Measurements from ENCODE around the gene MAPKBP1.
"Not testable (repeated sequence)": the region's sequence is repeated elsewhere in the genome, so short reads cannot be mapped to it uniquely, and the experiment has no call there.

The MAPKBP1 gene

GRCh38 chr15:41774062-41774881 is at the start of gene MAPKBP1:
TSS of gene MAPKBP1 (plus strand) at chr15:41774484. CDS start at chr15:41775276, 792 bp downstream.
- DNase-seq (ENCODE audit: low read depth) = peak; percentile 95

GRCh38 chr15:41727143-41727542 is 47.1 kb upstream of the MAPKBP1 start:
- DNase-seq (ENCODE audit: low read depth) = no peak

GRCh38 chr15:41728061-41728460 is 46.2 kb upstream of the MAPKBP1 start:
- DNase-seq (ENCODE audit: low read depth) = not testable (repeated sequence)

- DNase-seq (ENCODE audit: low read depth) = no peak
Observed at GRCh38 chr15:41730543-41730942, 43.7 kb upstream of the MAPKBP1 start.

GRCh38 chr15:41732483-41732882 is 41.8 kb upstream of the MAPKBP1 start:
- no peak for DNase-seq (ENCODE audit: low read depth)

GRCh38 chr15:41734079-41734478 is 40.2 kb upstream of the MAPKBP1 start:
- no peak for DNase-seq (ENCODE audit: low read depth)

- DNase-seq (ENCODE audit: low read depth) = no peak
Observed at GRCh38 chr15:41735046-41735445, 39.2 kb upstream of the MAPKBP1 start.

GRCh38 chr15:41735492-41735891 is 38.8 kb upstream of the MAPKBP1 start:
- DNase-seq (ENCODE audit: low read depth) = not testable (repeated sequence)

- no peak for DNase-seq (ENCODE audit: low read depth)
Observed at GRCh38 chr15:41746802-41747201, 27.5 kb upstream of the MAPKBP1 start.

GRCh38 chr15:41756198-41756597 is 18.1 kb upstream of the MAPKBP1 start:
- DNase-seq (ENCODE audit: low read depth) = no peak

- peak; percentile 45 for DNase-seq (ENCODE audit: low read depth)
Observed at GRCh38 chr15:41772720-41773331, 1.5 kb upstream of the MAPKBP1 start.

GRCh38 chr15:41773332-41773728 is 954 bp upstream of the MAPKBP1 start:
- no peak for DNase-seq (ENCODE audit: low read depth)

- no peak for DNase-seq (ENCODE audit: low read depth)
Observed at GRCh38 chr15:41773729-41774061, 589 bp upstream of the MAPKBP1 start.

GRCh38 chr15:41774882-41775417 is 666 bp downstream of the MAPKBP1 start:
- no peak for DNase-seq (ENCODE audit: low read depth)

- DNase-seq (ENCODE audit: low read depth) = no peak
Observed at GRCh38 chr15:41775651-41776050, 1.4 kb downstream of the MAPKBP1 start.

- DNase-seq (ENCODE audit: low read depth) = no peak
Observed at GRCh38 chr15:41777421-41777973, 3.2 kb downstream of the MAPKBP1 start.

GRCh38 chr15:41778521-41778920 is 4.2 kb downstream of the MAPKBP1 start:
- no peak for DNase-seq (ENCODE audit: low read depth)

- no peak for DNase-seq (ENCODE audit: low read depth)
Observed at GRCh38 chr15:41779662-41780157, 5.4 kb downstream of the MAPKBP1 start.

- DNase-seq (ENCODE audit: low read depth) = no peak
Observed at GRCh38 chr15:41780266-41780665, 6.0 kb downstream of the MAPKBP1 start.

GRCh38 chr15:41780727-41781126 is 6.4 kb downstream of the MAPKBP1 start:
- DNase-seq (ENCODE audit: low read depth) = no peak

- DNase-seq (ENCODE audit: low read depth) = no peak
Observed at GRCh38 chr15:41782371-41783282, 8.3 kb downstream of the MAPKBP1 start.

GRCh38 chr15:41783296-41783695 is 9.0 kb downstream of the MAPKBP1 start:
- no peak for DNase-seq (ENCODE audit: low read depth)

Measured in CMK (cell line).